Natural killer cell (primary cell): Measurements from ENCODE around the gene PIM2. TPM values are rescaled to one million over a fixed set of nuclear protein-coding genes. Genes with fewer than 3 reads are reported as not detected.

Source experiments
- ATAC-seq, 3 donors: fragments of 150-1000 bp in 2 of 3; fragments of 200-7000 bp in 1 of 3; cut with Tn5 transposase; 1 replicate in 1 of 3; 2 replicates in 2 of 3; pipeline ENCODE4 v1.10.0; 2021; ENCODE audit warnings: mild to moderate bottlenecking in 2 of 3, moderate library complexity in 2 of 3
- DNase-seq, 2 donors: peaks; one replicate each; pipeline versions ENCODE4 v3.0.0 to v3.0.0-alpha.2; 2013 to 2021; ENCODE audit warnings: mixed read lengths in 1 of 2
- H3K27ac ChIP-seq: one replicate; pipeline ENCODE4 v1.5.1; 2013; ENCODE audit warnings: mild to moderate bottlenecking, low read length
- H3K27me3 ChIP-seq: one replicate; pipeline ENCODE4 v1.6.1; 2013; ENCODE audit warnings: low read length; ENCODE audit not compliant: control insufficient read depth, insufficient read depth
- H3K36me3 ChIP-seq: one replicate; pipeline ENCODE4 v1.6.1; 2013; ENCODE audit warnings: low read length; ENCODE audit not compliant: control insufficient read depth, insufficient read depth
- H3K4me1 ChIP-seq: one replicate; pipeline ENCODE4 v1.6.1; 2013; ENCODE audit warnings: low read length; ENCODE audit not compliant: control insufficient read depth, insufficient read depth
- H3K4me3 ChIP-seq: one replicate; pipeline ENCODE4 v1.5.1; 2013; ENCODE audit warnings: low read length
- H3K9me3 ChIP-seq: one replicate; pipeline ENCODE4 v1.6.1; 2013; ENCODE audit warnings: low read length; ENCODE audit not compliant: control insufficient read depth, insufficient read depth
- H3K27ac Mint-ChIP-seq, 2 donors: one replicate each; pipeline ENCODE4 v1.8.0; 2022; ENCODE audit warnings: mild to moderate bottlenecking in 2 of 2, mixed read lengths in 2 of 2, moderate library complexity in 1 of 2
- H3K27me3 Mint-ChIP-seq, 2 donors: one replicate each; pipeline ENCODE4 v1.8.0; 2022; ENCODE audit warnings: low read depth in 2 of 2, mixed read lengths in 2 of 2
- H3K36me3 Mint-ChIP-seq: one replicate; pipeline ENCODE4 v1.8.0; 2022; ENCODE audit warnings: mixed read lengths
- H3K4me1 Mint-ChIP-seq, 2 donors: one replicate each; pipeline ENCODE4 v1.8.0; 2022; ENCODE audit warnings: mixed read lengths in 2 of 2
- H3K4me3 Mint-ChIP-seq: one replicate; pipeline ENCODE4 v1.8.0; 2022; ENCODE audit warnings: mild to moderate bottlenecking, moderate library complexity, mixed read lengths
- H3K9me3 Mint-ChIP-seq, 2 donors: one replicate each; pipeline ENCODE4 v1.8.0; 2022; ENCODE audit warnings: mixed read lengths in 2 of 2
- WGBS: methylation state at CpG from one replicate; pipeline ENCODE4 v1.1.7; 2013; ENCODE audit warnings: missing lambda C conversion rate; ENCODE audit not compliant: insufficient coverage; 5-methylcytosine and 5-hydroxymethylcytosine counted together
- intact Hi-C: fragments of 100-400 bp; cut with micrococcal nuclease; formaldehyde crosslinking; loops from one replicate; pipeline ENCODE4 v1.14.2; 2022
- total RNA-seq, 4 donors: library from RNA; stranded (reverse); fragments of 120-200 nt in 1 of 4; gene quantifications; one replicate each; pipeline versions ENCODE4 v1.2.3 to v1.2.4, GENCODE V29; 2013 to 2022
- TF ChIP-seq, protein P1 (sequence below): fragments of 200-600 bp; IDR thresholded peaks from one replicate; pipeline ENCODE4 v1.8.0; 2022; ENCODE audit warnings: antibody characterized with exemption

Gene PIM2
- total RNA-seq, 3 donors from 2014 or later (not counting 1 experiment from before 2014, with no cell fraction given): 134 to 173 (median 150) TPM

DNA sequence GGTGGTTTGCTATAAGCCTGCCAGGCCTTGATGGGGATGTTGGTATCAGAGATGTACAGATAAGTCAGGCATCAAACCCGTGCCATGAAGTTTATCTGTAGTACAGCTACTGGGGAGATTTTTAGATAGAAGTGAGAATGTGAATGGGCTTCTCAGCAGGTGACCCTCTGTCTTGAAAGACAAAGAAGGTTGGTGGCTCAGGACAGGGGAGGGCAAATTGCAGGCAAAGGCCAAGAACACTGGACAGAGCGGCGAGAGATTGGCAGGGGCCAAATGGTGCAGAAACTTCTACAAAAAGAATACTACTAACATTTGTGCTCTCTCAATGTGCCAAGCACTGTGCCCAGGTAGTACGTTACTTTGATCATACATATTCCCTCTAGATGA is 1.9 kb upstream of the PIM2 start:
- Histone ChIP-seq H3K9me3 (no peaks in the 10 kb centered on the region), H3K27ac (peak overlapping the region; percentile 92), H3K27me3 (no peaks in the 10 kb centered on the region), H3K4me3 (no peak overlapping the region), H3K36me3 (peaks cover 21% of the 10 kb centered on the region), H3K4me1 (peaks cover 82% of the 10 kb centered on the region)
- WGBS: 83% methylated on average over 3 of the region's 4 CpGs
- H3K36me3 Mint-ChIP-seq: no peaks in the 10 kb centered on the region
- H3K4me3 Mint-ChIP-seq: peak overlapping the region; percentile 91
- intact Hi-C loops: no loop called here
- H3K27me3 Mint-ChIP-seq: no peaks in the 10 kb centered on the region
- no peak for DNase-seq
- ATAC-seq: no peak
- TF ChIP-seq, protein P1, sequence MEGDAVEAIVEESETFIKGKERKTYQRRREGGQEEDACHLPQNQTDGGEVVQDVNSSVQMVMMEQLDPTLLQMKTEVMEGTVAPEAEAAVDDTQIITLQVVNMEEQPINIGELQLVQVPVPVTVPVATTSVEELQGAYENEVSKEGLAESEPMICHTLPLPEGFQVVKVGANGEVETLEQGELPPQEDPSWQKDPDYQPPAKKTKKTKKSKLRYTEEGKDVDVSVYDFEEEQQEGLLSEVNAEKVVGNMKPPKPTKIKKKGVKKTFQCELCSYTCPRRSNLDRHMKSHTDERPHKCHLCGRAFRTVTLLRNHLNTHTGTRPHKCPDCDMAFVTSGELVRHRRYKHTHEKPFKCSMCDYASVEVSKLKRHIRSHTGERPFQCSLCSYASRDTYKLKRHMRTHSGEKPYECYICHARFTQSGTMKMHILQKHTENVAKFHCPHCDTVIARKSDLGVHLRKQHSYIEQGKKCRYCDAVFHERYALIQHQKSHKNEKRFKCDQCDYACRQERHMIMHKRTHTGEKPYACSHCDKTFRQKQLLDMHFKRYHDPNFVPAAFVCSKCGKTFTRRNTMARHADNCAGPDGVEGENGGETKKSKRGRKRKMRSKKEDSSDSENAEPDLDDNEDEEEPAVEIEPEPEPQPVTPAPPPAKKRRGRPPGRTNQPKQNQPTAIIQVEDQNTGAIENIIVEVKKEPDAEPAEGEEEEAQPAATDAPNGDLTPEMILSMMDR: no peak
- H3K27ac Mint-ChIP-seq: peak overlapping the region; percentile 96 to 99
- no peaks in the 10 kb centered on the region for H3K9me3 Mint-ChIP-seq
- peaks cover 44 to 60% of the 10 kb centered on the region in 2 donors for H3K4me1 Mint-ChIP-seq

- peak overlapping the region; percentile 91 for H3K4me3 Mint-ChIP-seq
- H3K4me1 ChIP-seq: peaks cover 82% of the 10 kb centered on the region
Measured at GRCh38 chrX:48919947-48920717, 1.3 kb upstream of the PIM2 start.

DNA sequence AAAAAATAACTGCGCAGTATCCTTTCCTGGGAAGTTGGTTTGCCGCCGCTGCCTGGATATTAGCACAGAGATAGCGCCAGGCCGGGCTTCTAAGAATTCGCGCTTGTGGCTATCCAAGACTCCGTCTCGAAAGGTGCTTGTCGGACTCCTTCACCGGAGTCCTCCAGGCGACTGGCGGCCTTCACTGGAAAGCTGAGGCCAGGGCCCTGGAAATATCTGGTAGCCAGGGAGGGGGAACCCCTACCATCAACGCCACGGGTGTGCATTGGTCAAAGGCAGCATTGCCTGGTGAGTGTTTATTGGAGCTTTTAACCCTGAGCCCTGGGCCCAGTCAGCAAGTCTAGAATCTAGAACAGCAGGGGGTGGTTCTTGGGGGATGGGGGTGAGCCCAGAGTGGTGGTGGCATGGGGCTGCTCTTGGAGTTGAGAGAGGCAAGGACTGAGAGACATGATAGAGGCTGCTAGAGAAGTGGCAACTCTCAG is 577 bp upstream of the PIM2 start:
- Mint-ChIP-seq H3K36me3 (no peaks in the 10 kb centered on the region), H3K4me1 (peaks cover 44 to 56% of the 10 kb centered on the region in 2 donors), H3K4me3 (peak overlapping the region; percentile 91), H3K27ac (peak overlapping the region; percentile 96 to 99), H3K9me3 (no peaks in the 10 kb centered on the region), H3K27me3 (no peaks in the 10 kb centered on the region)
- Histone ChIP-seq H3K4me1 (peaks cover 81% of the 10 kb centered on the region), H3K27me3 (no peaks in the 10 kb centered on the region), H3K27ac (peak overlapping the region; percentile 92), H3K36me3 (peaks cover 29% of the 10 kb centered on the region), H3K4me3 (peak overlapping the region; percentile 57), H3K9me3 (no peaks in the 10 kb centered on the region)
- intact Hi-C loops: loop anchor here (1.0 to 10.0 kb wide), 5 partner anchors 18 to 123 kb away; partner anchors contain the start of genes GRIPAP1, HDAC6 and TFE3
- WGBS: 0% methylated on average over 14 of the region's 15 CpGs
- ATAC-seq (peak; percentile 14 to 25 (median 16)), DNase-seq (peak in 1 of 2 donors; percentile 63)
- TF ChIP-seq, protein P1: no peak

More at GRCh38 chrX:48919947-48920717, 1.3 kb upstream of the PIM2 start:
- Mint-ChIP-seq H3K27me3 (no peaks in the 10 kb centered on the region), H3K27ac (peak overlapping the region; percentile 96 to 99), H3K36me3 (no peaks in the 10 kb centered on the region), H3K9me3 (no peaks in the 10 kb centered on the region), H3K4me1 (peaks cover 44 to 60% of the 10 kb centered on the region in 2 donors)
- TF ChIP-seq, protein P1: no peak
- DNase-seq: peak in 1 of 2 donors; percentile 73
- Histone ChIP-seq H3K27ac (peak overlapping the region; percentile 92), H3K36me3 (peaks cover 22% of the 10 kb centered on the region), H3K27me3 (no peaks in the 10 kb centered on the region), H3K4me3 (peak overlapping the region; percentile 57), H3K9me3 (no peaks in the 10 kb centered on the region)
- ATAC-seq: peak in 2 of 3 donors; percentile 8 to 33
- intact Hi-C loops: loop anchor here (1.0 to 10.0 kb wide), 5 partner anchors 17 to 122 kb away; partner anchors contain the start of genes GRIPAP1, HDAC6 and TFE3
- 5% methylated on average over 7 of the region's 8 CpGs for WGBS
